Measurements from ENCODE around the gene MCM7. TPM values are rescaled to one million over a fixed set of nuclear protein-coding genes. Genes with fewer than 3 reads are reported as not detected.

Gene MCM7
- total RNA-seq, 1 experiment from 2014 or later: 240 TPM

GRCh38 chr7:100075418-100075817 lies 25.8 kb downstream of the MCM7 start:
- no peak overlapping the region for H3K4me3 ChIP-seq (ENCODE audit: low read depth, low read length)
- no peaks in the 10 kb centered on the region for H3K27me3 ChIP-seq (replicated peaks; ENCODE audit: control insufficient read depth, insufficient read depth, low read length)
- no peaks in the 10 kb centered on the region for H3K27me3 Mint-ChIP-seq (ENCODE audit: insufficient read depth, unreplicated experiment)
- peaks cover 97% of the 10 kb centered on the region for H3K36me3 Mint-ChIP-seq (ENCODE audit: insufficient read depth, unreplicated experiment)
- no TSS peak for BruUV-seq (replicated peaks)
- DNase-seq: no peak
- no peak overlapping the region for H3K27ac Mint-ChIP-seq (ENCODE audit: unreplicated experiment)
- peaks cover 35% of the 10 kb centered on the region for H3K36me3 ChIP-seq (ENCODE audit: control insufficient read depth, insufficient read depth, low read length)
- H3K9me3 ChIP-seq: peaks cover 38% of the 10 kb centered on the region
- peaks cover 30% of the 10 kb centered on the region for H3K9me3 Mint-ChIP-seq (ENCODE audit: unreplicated experiment)
- intact Hi-C loops (cut with micrococcal nuclease; ENCODE audit: unreplicated experiment): no loop called here
- no peak overlapping the region for H3K4me3 Mint-ChIP-seq (ENCODE audit: unreplicated experiment)
- peaks cover 20% of the 10 kb centered on the region for H3K4me1 ChIP-seq
- CTCF ChIA-PET: no interaction called here
- no peak for TF ChIP-seq CTCF (IDR thresholded peaks at IDR 0.05; ENCODE audit: insufficient read depth in 1 of 2, low read depth in 1 of 2, low read length in 1 of 2, severe bottlenecking in 1 of 2, unreplicated experiment in 1 of 2)
- peaks cover 7% of the 10 kb centered on the region for H3K4me1 Mint-ChIP-seq (ENCODE audit: low read depth, unreplicated experiment)
- POLR2A ChIA-PET: no interaction called here

GRCh38 chr7:100074841-100075240 lies 26.4 kb downstream of the MCM7 start:
- DNase-seq: no peak
- Mint-ChIP-seq H3K9me3 (ENCODE audit: unreplicated experiment) (peaks cover 34% of the 10 kb centered on the region), H3K36me3 (ENCODE audit: insufficient read depth, unreplicated experiment) (peaks cover 99% of the 10 kb centered on the region), H3K27ac (ENCODE audit: unreplicated experiment) (no peak overlapping the region), H3K4me1 (ENCODE audit: low read depth, unreplicated experiment) (peaks cover 7% of the 10 kb centered on the region), H3K4me3 (ENCODE audit: unreplicated experiment) (no peak overlapping the region), H3K27me3 (ENCODE audit: insufficient read depth, unreplicated experiment) (no peaks in the 10 kb centered on the region)
- ChIA-PET POLR2A (no interaction called here), CTCF (no interaction called here)
- no peak for TF ChIP-seq CTCF (IDR thresholded peaks at IDR 0.05; ENCODE audit: insufficient read depth in 1 of 2, low read depth in 1 of 2, low read length in 1 of 2, severe bottlenecking in 1 of 2, unreplicated experiment in 1 of 2)
- Histone ChIP-seq H3K4me1 (peaks cover 15% of the 10 kb centered on the region), H3K4me3 (ENCODE audit: low read depth, low read length) (no peak overlapping the region), H3K36me3 (ENCODE audit: control insufficient read depth, insufficient read depth, low read length) (peaks cover 40% of the 10 kb centered on the region), H3K9me3 (peaks cover 38% of the 10 kb centered on the region), H3K27me3 (replicated peaks; ENCODE audit: control insufficient read depth, insufficient read depth, low read length) (no peaks in the 10 kb centered on the region)
- no TSS peak for BruUV-seq (replicated peaks)
- intact Hi-C loops (cut with micrococcal nuclease; ENCODE audit: unreplicated experiment): no loop called here

- intact Hi-C loops (cut with micrococcal nuclease; ENCODE audit: unreplicated experiment): no loop called here
- H3K27ac Mint-ChIP-seq (ENCODE audit: unreplicated experiment): no peak overlapping the region
- H3K4me1 Mint-ChIP-seq (ENCODE audit: low read depth, unreplicated experiment): no peaks in the 10 kb centered on the region
- BruUV-seq (replicated peaks): no TSS peak
- H3K36me3 Mint-ChIP-seq (ENCODE audit: insufficient read depth, unreplicated experiment): peaks cover 91% of the 10 kb centered on the region
- H3K4me1 ChIP-seq: no peaks in the 10 kb centered on the region
- ChIA-PET CTCF (no interaction called here), POLR2A (no interaction called here)
- no peak overlapping the region for H3K4me3 Mint-ChIP-seq (ENCODE audit: unreplicated experiment)
- peaks cover 38% of the 10 kb centered on the region for H3K9me3 ChIP-seq
- no peak overlapping the region for H3K4me3 ChIP-seq (ENCODE audit: low read depth, low read length)
- no peaks in the 10 kb centered on the region for H3K27me3 Mint-ChIP-seq (ENCODE audit: insufficient read depth, unreplicated experiment)
- TF ChIP-seq CTCF (IDR thresholded peaks at IDR 0.05; ENCODE audit: insufficient read depth in 1 of 2, low read depth in 1 of 2, low read length in 1 of 2, severe bottlenecking in 1 of 2, unreplicated experiment in 1 of 2): no peak
- peaks cover 42% of the 10 kb centered on the region for H3K36me3 ChIP-seq (ENCODE audit: control insufficient read depth, insufficient read depth, low read length)
- no peak for DNase-seq
- no peaks in the 10 kb centered on the region for H3K27me3 ChIP-seq (replicated peaks; ENCODE audit: control insufficient read depth, insufficient read depth, low read length)
- H3K9me3 Mint-ChIP-seq (ENCODE audit: unreplicated experiment): peaks cover 34% of the 10 kb centered on the region
Measured at GRCh38 chr7:100072462-100072861, 28.7 kb downstream of the MCM7 start.
